ENCODE results near the gene TMEM8B.
A peak's percentile ranks its signal among the peaks of the same experiment; 100 is the strongest.
"Not testable (repeated sequence)": the region's sequence is repeated elsewhere in the genome, so short reads cannot be mapped to it uniquely, and the experiment has no call there.

Gene TMEM8B

GRCh38 chr9:35863583-35863982 lies 34.6 kb downstream of the TMEM8B start:
- DNase-seq (ENCODE audit: low read depth in 2 of 2): no peak

GRCh38 chr9:35864695-35865255 lies 35.7 kb downstream of the TMEM8B start:
- no peak for DNase-seq (ENCODE audit: low read depth in 2 of 2)

DNA sequence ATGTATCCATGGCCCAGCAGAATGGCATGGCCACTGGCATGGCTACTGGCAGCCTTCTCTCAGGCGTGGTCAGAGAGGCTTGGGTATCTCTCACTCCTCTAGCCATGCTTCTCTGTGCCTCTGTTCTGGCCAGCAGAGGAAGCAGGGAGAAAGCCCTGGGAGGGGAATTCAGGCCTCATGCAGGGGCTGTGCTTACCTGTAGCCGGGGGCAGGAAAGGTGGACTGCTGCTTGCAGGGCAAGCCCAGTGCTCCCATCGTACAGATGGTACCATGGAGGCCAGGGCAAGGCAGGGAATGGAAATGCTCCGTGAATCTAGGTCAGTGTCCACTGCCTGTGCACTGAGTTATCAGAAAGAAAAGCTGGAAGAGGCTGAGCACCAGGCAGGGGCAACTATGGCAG lies 38.5 kb downstream of the TMEM8B start:
- no peak for DNase-seq (ENCODE audit: low read depth in 2 of 2)

GRCh38 chr9:35868933-35869332 lies 39.9 kb downstream of the TMEM8B start:
- no peak for DNase-seq (ENCODE audit: low read depth in 2 of 2)

GRCh38 chr9:35869621-35870216 lies 40.7 kb downstream of the TMEM8B start:
- DNase-seq (ENCODE audit: low read depth in 2 of 2): no peak

- DNase-seq (ENCODE audit: low read depth in 2 of 2): no peak
These were observed 41.4 kb downstream of the TMEM8B start, which contains the start of gene OR13J1 for GRCh38 chr9:35870351-35870923. Gene OR13J1 (minus strand): TSS chr9:35870401. CDS start chr9:35870401, 0 bp downstream.

DNA sequence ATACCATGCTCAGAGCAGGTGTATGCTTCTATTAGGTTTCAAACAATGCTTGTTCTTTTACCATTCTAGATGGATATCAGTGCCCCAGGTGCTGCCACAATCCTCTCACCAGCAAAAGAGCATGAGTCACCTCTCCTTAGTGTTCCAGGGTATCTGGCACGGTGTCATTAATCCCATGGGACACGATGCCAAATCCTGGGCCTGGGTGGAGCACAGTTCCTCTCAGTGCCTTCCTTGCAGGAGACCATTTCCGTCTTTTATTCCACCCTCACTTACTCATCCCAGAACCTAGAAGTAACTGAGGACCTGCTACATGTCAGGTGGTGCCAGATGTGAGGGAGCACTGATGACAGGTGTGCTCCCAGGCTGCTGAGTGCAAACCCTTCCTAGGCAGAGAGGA lies 42.5 kb downstream of the TMEM8B start:
- no peak for DNase-seq (ENCODE audit: low read depth in 2 of 2)

GRCh38 chr9:35872505-35872904 lies 43.5 kb downstream of the TMEM8B start:
- no peak for DNase-seq (ENCODE audit: low read depth in 2 of 2)

GRCh38 chr9:35882263-35882848 lies 53.3 kb downstream of the TMEM8B start:
- DNase-seq (ENCODE audit: low read depth in 2 of 2): peak; percentile 67 to 69

GRCh38 chr9:35882996-35883395 lies 54.0 kb downstream of the TMEM8B start:
- DNase-seq (ENCODE audit: low read depth in 2 of 2): no peak

- not testable (repeated sequence) for DNase-seq (ENCODE audit: low read depth in 2 of 2)
These were observed 55.9 kb downstream of the TMEM8B start for GRCh38 chr9:35884908-35885307.

DNA sequence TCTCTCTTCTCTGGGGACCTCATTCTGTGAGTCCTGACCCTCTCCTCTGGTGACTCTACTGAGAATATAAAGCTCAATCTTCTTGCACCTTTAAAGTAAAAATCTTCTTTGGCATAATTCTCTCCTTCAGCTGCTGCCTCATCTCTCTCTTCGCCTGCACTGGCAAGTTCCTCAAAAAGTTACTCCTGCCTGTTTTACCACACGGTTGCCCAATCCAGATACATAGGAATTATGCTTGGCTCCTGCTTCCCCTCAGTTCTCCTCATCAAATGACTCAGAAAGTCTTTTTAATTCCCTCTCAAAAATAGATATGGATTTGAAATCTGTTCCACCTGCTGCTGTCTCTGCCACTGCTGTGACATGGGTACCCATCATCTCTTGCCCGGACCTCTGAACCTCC lies 62.6 kb downstream of the TMEM8B start:
- no peak for DNase-seq (ENCODE audit: low read depth in 2 of 2)

DNA sequence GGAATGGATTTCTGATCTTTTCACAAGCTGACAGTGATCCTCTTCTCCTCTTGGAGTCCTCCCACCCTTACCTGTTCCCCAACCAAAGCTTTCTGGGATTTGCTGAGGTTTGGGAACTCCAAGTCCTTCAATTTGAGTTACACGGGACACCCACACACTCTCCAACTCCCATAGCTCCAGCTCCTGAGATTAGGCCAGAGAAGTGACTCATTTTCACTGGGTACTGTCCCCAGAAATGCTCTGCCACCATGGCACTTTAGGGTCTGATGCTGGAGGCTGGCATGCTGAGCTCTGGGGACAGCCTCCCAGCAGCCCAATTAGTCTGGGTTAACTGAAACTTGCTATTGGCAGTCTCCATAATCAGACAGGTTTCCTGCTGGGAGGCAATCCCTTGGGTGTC lies 63.0 kb downstream of the TMEM8B start:
- no peak for DNase-seq (ENCODE audit: low read depth in 2 of 2)

DNA sequence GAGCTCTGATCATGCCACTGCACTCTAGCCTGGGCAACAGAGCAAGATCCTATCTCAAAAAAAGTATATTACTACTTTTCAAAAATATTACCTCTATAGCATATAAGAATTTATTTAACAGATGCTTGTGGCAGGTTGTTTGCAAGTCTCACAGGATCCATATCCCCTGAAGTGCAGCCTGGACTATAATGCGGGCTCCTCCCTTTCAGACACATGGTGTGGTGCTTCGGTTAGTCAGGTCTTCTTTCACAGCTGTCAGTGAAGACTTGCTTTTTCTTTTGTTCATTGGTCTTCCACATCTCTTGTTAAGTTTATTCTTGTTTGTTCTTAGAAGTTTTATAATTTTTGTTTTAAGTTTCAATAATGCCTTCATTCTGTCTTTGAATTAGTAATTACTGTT lies 67.5 kb downstream of the TMEM8B start:
- DNase-seq (ENCODE audit: low read depth in 2 of 2): no peak

- DNase-seq (ENCODE audit: low read depth in 2 of 2): not testable (repeated sequence)
These were observed 68.5 kb downstream of the TMEM8B start for GRCh38 chr9:35897376-35898099.

DNA sequence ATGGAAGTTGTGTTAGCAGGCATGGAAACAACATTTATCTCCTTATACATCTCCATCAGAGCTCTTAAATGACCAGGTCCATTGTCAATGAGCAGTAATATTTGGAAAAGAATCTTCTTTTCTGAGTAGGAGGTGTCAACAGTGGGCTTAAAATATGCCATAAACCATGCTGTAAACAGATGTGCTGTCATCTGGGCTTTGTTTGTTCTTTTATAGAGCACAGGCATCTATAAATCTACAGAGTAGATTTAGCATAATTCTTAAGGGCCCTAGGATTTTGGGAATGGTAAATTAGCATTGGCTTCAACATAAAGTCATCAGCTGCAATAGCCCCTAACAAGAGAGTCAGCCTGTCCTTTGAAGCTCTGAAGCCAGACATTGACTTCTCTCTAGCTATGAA lies 69.3 kb downstream of the TMEM8B start:
- DNase-seq (ENCODE audit: low read depth in 2 of 2): no peak

- DNase-seq (ENCODE audit: low read depth in 2 of 2): no peak
These were observed 70.0 kb downstream of the TMEM8B start for GRCh38 chr9:35899021-35899420.

DNA sequence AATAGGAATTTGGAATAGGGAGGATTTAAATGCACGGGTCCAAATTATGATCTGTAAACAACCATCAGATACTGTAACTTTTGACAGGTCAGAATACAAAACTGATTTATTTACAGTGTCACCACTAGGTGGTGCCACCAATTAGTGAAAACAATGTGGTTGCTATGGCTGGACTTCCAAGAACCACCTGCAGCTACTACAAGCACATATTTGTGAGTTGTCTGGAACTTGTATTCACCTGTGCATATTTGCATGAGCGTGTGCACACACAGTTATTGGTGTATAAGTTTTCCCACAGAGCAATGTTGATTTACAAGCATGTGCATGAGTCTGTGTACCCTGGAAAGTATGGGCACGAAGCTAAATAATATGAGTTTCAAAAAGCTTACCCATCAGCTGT lies 74.0 kb downstream of the TMEM8B start:
- no peak for DNase-seq (ENCODE audit: low read depth in 2 of 2)

GRCh38 chr9:35904338-35904737 lies 75.3 kb downstream of the TMEM8B start:
- DNase-seq (ENCODE audit: low read depth in 2 of 2): no peak

- DNase-seq (ENCODE audit: low read depth in 2 of 2): no peak
These were observed 76.2 kb downstream of the TMEM8B start for GRCh38 chr9:35905051-35905781.

DNA sequence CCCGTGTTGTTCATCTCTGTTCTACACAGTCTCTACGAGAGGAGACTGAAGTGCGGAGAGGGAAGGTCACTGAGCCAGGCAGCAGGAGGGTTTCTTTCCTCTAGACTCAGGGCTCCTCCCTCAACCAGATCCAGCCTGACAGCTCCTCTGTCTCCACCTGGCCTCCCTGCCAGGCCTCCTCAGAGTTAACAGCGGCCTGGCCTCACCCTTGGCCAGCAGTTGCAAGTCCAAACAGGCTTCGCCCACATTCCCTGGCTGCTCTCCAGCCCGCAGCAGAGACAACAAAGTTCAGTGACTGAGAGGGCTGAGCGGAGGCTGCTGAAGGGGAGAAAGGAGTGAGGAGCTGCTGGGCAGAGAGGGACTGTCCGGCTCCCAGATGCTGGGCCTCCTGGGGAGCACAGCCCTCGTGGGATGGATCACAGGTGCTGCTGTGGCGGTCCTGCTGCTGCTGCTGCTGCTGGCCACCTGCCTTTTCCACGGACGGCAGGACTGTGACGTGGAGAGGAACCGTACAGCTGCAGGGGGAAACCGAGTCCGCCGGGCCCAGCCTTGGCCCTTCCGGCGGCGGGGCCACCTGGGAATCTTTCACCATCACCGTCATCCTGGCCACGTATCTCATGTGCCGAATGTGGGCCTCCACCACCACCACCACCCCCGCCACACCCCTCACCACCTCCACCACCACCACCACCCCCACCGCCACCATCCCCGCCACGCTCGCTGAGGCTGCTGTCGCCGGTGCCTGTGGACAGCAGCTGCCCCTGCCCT lies 77.1 kb downstream of the TMEM8B start, which contains the start of gene HRCT1:
HRCT1 (plus strand) TSS at position 291 of the 768 bp plus-strand sequence; CDS start at position 377, 86 bp downstream.
- DNase-seq (ENCODE audit: low read depth in 2 of 2): no peak

Data from stimulated activated CD8-positive, alpha-beta memory T cell treated with anti-CD3 and anti-CD28 coated beads, Interleukin-2, amount 100 ng/mL, for 48 hours (primary cell).